ENCODE measurements around the gene NR2C1. TPM values are rescaled to one million over a fixed set of nuclear protein-coding genes. Genes with fewer than 3 reads are reported as not detected.

NR2C1 gene
- total RNA-seq, 2 donors from 2014 or later: 45.6 to 92.8 TPM

DNA sequence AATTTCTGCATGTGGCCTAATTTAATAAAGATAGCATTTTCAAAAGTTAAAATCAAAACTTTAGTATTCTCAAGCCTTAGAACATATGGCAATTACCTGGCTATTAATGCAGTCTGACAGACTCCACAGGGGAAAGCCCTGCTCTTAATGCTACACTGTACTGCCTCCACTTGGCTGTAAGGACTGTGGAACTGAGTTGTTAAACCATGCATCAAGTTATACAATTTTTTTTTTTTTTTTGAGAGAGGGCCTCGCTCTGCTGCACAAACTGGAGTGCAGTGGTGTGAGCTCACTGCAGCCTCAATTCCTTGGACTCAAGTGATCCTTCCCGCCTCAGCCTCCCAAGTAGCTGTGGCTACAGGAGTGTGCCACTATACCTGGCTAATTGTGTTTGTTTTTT is 50.9 kb downstream of the NR2C1 start:
- H3K27ac ChIP-seq: no peak overlapping the region
- no peaks in the 10 kb centered on the region for H3K4me1 ChIP-seq (ENCODE audit: control insufficient read depth in 1 of 2, low read depth in 2 of 2)
- DNase-seq (ENCODE audit: low spot score) (no peak), ATAC-seq (ENCODE audit: insufficient number of reproducible peaks, low FRiP score, low read depth) (no peak)
- H3K9me3 ChIP-seq: no peaks in the 10 kb centered on the region
- TF ChIP-seq, protein P1, sequence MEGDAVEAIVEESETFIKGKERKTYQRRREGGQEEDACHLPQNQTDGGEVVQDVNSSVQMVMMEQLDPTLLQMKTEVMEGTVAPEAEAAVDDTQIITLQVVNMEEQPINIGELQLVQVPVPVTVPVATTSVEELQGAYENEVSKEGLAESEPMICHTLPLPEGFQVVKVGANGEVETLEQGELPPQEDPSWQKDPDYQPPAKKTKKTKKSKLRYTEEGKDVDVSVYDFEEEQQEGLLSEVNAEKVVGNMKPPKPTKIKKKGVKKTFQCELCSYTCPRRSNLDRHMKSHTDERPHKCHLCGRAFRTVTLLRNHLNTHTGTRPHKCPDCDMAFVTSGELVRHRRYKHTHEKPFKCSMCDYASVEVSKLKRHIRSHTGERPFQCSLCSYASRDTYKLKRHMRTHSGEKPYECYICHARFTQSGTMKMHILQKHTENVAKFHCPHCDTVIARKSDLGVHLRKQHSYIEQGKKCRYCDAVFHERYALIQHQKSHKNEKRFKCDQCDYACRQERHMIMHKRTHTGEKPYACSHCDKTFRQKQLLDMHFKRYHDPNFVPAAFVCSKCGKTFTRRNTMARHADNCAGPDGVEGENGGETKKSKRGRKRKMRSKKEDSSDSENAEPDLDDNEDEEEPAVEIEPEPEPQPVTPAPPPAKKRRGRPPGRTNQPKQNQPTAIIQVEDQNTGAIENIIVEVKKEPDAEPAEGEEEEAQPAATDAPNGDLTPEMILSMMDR (IDR thresholded peaks at IDR 0.05): no peak
- no peak overlapping the region for H3K4me3 ChIP-seq
- no peaks in the 10 kb centered on the region for H3K27me3 ChIP-seq (replicated peaks; ENCODE audit: insufficient read depth)
- H3K36me3 ChIP-seq: peaks cover 11% of the 10 kb centered on the region

DNA sequence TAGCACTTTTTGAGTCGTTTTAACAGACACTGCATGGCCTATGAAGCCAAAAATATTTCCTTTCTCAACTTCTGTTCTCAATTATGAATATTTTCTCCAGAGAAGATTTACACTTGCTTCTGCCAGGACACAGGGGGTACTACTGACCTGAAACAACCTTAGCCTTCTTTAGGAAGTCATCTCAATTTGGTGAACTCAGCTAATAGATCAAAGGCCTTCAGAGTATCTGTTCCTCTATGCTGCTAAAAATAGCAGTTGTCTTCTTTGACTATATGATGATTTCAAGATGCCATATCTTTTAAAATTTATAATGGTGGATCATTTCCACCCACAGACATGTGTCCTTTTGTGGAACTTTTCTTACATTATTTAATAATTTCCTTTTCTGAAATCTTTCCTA is 55.9 kb downstream of the NR2C1 start:
- ATAC-seq (ENCODE audit: insufficient number of reproducible peaks, low FRiP score, low read depth) (no peak), DNase-seq (ENCODE audit: low spot score) (no peak)
- H3K9me3 ChIP-seq: no peaks in the 10 kb centered on the region
- no peaks in the 10 kb centered on the region for H3K36me3 ChIP-seq
- no peaks in the 10 kb centered on the region for H3K27me3 ChIP-seq (replicated peaks; ENCODE audit: insufficient read depth)
- no peak overlapping the region for H3K4me3 ChIP-seq
- no peaks in the 10 kb centered on the region for H3K4me1 ChIP-seq (ENCODE audit: control insufficient read depth in 1 of 2, low read depth in 2 of 2)
- no peak overlapping the region for H3K27ac ChIP-seq
- TF ChIP-seq, protein P1 (IDR thresholded peaks at IDR 0.05): no peak

DNA sequence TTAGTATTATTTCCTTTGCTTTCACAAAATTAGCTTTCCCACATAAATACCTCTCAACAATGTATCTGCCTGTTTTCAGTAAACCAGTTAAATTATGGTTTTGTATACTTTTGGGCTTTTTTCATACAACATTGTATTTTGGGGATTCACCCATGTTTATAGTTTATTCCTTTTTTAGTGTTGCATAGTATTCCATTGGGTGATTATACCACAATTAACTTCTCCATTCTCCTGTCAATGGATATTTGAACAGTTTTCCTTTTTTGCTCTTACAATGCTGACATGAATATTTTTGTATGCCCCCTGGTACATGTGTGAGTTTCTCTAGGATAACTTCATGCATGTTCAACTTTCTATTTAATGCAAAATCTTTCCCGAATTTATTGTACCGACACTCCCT is 57.3 kb downstream of the NR2C1 start:
- no peak for DNase-seq (ENCODE audit: low spot score)
- Histone ChIP-seq H3K4me1 (ENCODE audit: control insufficient read depth in 1 of 2, low read depth in 2 of 2) (no peaks in the 10 kb centered on the region), H3K27me3 (replicated peaks; ENCODE audit: insufficient read depth) (no peaks in the 10 kb centered on the region), H3K9me3 (no peaks in the 10 kb centered on the region), H3K36me3 (no peaks in the 10 kb centered on the region), H3K27ac (no peak overlapping the region), H3K4me3 (no peak overlapping the region)
- TF ChIP-seq, protein P1 (IDR thresholded peaks at IDR 0.05): no peak
- no peak for ATAC-seq (ENCODE audit: insufficient number of reproducible peaks, low FRiP score, low read depth)

DNA sequence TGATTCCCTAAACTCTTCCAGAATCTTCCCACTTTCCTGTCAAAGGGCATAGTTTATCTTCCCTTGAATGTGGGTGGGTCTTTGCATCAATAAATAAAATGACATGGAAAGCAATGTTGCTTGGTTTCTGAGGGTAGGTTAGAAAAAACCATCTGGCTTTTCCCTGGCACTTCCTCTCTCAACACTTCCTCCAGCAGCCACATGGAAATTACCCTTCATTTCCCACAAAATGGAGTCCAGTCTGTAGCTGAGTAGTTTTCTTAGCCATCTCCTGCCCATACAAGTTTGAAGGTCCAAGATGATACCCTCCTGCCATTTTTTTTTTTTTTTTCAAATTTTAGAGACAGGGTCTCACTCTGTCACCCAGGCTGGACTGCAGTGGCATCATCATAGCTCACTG is 58.9 kb downstream of the NR2C1 start:
- H3K9me3 ChIP-seq: no peaks in the 10 kb centered on the region
- H3K36me3 ChIP-seq: no peaks in the 10 kb centered on the region
- no peaks in the 10 kb centered on the region for H3K4me1 ChIP-seq (ENCODE audit: control insufficient read depth in 1 of 2, low read depth in 2 of 2)
- no peaks in the 10 kb centered on the region for H3K27me3 ChIP-seq (replicated peaks; ENCODE audit: insufficient read depth)
- no peak for ATAC-seq (ENCODE audit: insufficient number of reproducible peaks, low FRiP score, low read depth)
- H3K4me3 ChIP-seq: no peak overlapping the region
- TF ChIP-seq, protein P1 (IDR thresholded peaks at IDR 0.05): no peak
- no peak overlapping the region for H3K27ac ChIP-seq
- DNase-seq (ENCODE audit: low spot score): no peak

DNA sequence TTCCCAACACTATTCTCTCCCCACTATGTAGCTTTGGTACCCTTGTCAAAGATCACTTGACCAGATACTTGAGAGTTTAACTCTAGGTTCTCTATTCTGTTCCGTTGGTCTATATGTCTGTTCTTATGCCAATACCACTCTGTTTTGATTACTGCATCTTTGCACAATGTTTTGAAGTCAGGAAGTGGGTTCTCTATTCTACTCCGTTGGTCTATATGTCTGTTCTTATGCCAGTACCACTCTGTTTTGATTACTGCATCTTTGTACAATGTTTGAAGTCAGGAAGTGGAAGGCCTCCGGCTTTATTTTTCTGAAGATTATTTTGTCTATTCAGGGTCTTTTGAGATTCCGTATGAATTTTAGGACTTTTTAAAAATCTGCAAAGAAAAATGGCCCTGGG is 67.2 kb downstream of the NR2C1 start:
- Histone ChIP-seq H3K4me3 (no peak overlapping the region), H3K36me3 (no peaks in the 10 kb centered on the region), H3K27me3 (replicated peaks; ENCODE audit: insufficient read depth) (no peaks in the 10 kb centered on the region), H3K4me1 (ENCODE audit: control insufficient read depth in 1 of 2, low read depth in 2 of 2) (peaks cover 3 to 6% of the 10 kb centered on the region in 2 donors), H3K9me3 (peaks cover 6% of the 10 kb centered on the region), H3K27ac (no peak overlapping the region)
- DNase-seq (ENCODE audit: low spot score) (no peak), ATAC-seq (ENCODE audit: insufficient number of reproducible peaks, low FRiP score, low read depth) (no peak)
- TF ChIP-seq, protein P1 (IDR thresholded peaks at IDR 0.05): no peak
